Measurements from ENCODE around the gene SCNN1A.

DNA sequence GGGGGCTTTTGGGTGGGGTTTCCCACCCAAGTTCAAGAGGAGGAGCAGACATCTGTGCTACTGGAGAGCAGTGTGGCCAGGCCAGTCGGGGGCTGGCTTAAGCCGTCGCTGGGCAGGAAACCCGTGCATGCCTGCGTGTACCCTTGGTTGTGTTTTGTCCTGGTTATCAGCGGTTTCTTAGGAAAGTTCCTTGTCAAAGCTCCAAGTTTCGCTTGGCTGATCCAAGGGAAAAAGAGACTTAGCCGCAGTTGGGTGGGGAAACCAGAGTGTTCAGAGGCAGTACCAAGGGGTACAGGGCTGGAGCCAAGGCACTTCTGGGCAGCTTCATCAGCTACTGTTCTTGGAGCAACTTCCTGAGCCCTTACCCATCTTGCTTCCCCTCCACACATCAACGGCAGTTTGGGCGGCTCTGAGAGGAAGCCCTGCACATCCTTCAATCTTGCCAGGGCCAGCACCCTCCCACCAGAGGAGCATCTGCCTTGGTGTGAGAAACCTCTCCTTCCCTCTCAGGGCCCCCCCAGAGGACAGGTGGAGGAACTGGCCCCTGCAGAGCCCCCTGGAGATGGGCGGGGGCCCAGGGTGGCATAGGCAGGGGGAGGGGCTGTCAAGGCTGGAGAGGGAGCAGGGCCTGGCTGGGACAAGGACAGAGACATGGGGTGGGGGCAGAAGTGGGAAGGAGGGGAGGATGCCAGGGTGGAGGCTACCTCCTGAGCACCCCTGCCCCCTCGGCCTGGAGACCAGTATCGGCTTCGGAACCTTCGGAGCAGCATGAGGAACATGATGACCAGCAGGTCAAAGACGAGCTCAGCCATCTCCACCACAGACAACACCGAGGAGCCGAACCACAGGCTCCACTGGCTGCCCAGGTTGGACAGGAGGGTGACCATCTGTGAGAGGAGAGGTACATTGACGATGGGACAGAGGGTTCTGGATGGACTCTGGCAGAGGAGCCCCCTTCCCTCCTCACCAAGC lies 27.7 kb downstream of the SCNN1A start:
- no peak for TF ChIP-seq POLR2A (IDR thresholded peaks at IDR 0.05)
- TF ChIP-seq, protein P1, sequence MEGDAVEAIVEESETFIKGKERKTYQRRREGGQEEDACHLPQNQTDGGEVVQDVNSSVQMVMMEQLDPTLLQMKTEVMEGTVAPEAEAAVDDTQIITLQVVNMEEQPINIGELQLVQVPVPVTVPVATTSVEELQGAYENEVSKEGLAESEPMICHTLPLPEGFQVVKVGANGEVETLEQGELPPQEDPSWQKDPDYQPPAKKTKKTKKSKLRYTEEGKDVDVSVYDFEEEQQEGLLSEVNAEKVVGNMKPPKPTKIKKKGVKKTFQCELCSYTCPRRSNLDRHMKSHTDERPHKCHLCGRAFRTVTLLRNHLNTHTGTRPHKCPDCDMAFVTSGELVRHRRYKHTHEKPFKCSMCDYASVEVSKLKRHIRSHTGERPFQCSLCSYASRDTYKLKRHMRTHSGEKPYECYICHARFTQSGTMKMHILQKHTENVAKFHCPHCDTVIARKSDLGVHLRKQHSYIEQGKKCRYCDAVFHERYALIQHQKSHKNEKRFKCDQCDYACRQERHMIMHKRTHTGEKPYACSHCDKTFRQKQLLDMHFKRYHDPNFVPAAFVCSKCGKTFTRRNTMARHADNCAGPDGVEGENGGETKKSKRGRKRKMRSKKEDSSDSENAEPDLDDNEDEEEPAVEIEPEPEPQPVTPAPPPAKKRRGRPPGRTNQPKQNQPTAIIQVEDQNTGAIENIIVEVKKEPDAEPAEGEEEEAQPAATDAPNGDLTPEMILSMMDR (IDR thresholded peaks at IDR 0.05), result no peak

All from sigmoid colon (tissue), 3 donors.